Endothelial cell of umbilical vein (primary cell): ENCODE results near the gene TESK2. TPM values are rescaled to one million over a fixed set of nuclear protein-coding genes. Genes with fewer than 3 reads are reported as not detected.
A peak's percentile ranks its signal among the peaks of the same experiment; 100 is the strongest.

Experiments used
- BruUV-seq: library from RNA; stranded (reverse); fragments of 400-500 nt; replicated peaks from 2 replicates; lab custom pipeline; 2021; lab: Mats Ljungman, UMichigan
- CTCF ChIA-PET: fragments of 300-600, 350-600 bp; sonication (Branson Sonifier 250); formaldehyde crosslinking; loops from one replicate; lab custom pipeline; 2021; ENCODE audit warnings: antibody characterized with exemption, inconsistent platforms; lab: Charles Lee
- POLR2A ChIA-PET: fragments of 300-600, 350-600 bp; sonication (Branson Sonifier 250); formaldehyde crosslinking; loops from one replicate; lab custom pipeline; 2021; ENCODE audit warnings: antibody characterized with exemption, inconsistent platforms; lab: Charles Lee
- DNase-seq: peaks from one replicate; pipeline ENCODE4 v3.0.0-alpha.2; 2011; ENCODE audit warnings: low read depth, low spot score
- FAIRE-seq: peaks from 2 replicates; lab custom pipeline; 2011; peaks lifted over from hg19 to GRCh38; lab: Jason Lieb, UNC
- H2AFZ ChIP-seq: 2 replicates; pipeline ENCODE4 v1.6.0; 2012; ENCODE audit warnings: low read depth, low read length, control low read depth, inconsistent platforms
- H3K27ac ChIP-seq: 2 replicates; pipeline ENCODE4 v1.5.1; 2011; ENCODE audit warnings: low read depth, mild to moderate bottlenecking, control low read depth, low read length, moderate library complexity; ENCODE audit not compliant: insufficient read depth
- H3K27me3 ChIP-seq, 2 experiments: 2 replicates each; pipeline versions ENCODE4 v1.6.0 to v1.6.1; 2011; ENCODE audit warnings: low read length in 2 of 2, mixed read lengths in 1 of 2; ENCODE audit not compliant: control insufficient read depth in 2 of 2, insufficient read depth in 2 of 2
- H3K36me3 ChIP-seq, 2 experiments: 2 replicates in 1 of 2; 3 replicates in 1 of 2; pipeline ENCODE4 v1.5.1; 2011; ENCODE audit warnings: low read length in 2 of 2, mild to moderate bottlenecking in 1 of 2, moderate library complexity in 1 of 2; ENCODE audit not compliant: control insufficient read depth in 2 of 2, insufficient read depth in 2 of 2; ENCODE audit errors: extremely low read depth in 1 of 2
- H3K4me1 ChIP-seq: 3 replicates; pipeline ENCODE4 v1.5.1; 2011; ENCODE audit warnings: mild to moderate bottlenecking, low read length; ENCODE audit not compliant: control insufficient read depth, insufficient read depth; ENCODE audit errors: extremely low read depth
- H3K4me2 ChIP-seq: 2 replicates; pipeline ENCODE4 v1.6.1; 2011; ENCODE audit warnings: low read length, control low read depth, mixed read lengths; ENCODE audit not compliant: insufficient read depth
- H3K4me3 ChIP-seq, 3 experiments: fragments of 200-600 bp in 1 of 3; sonication (generic), shearing (Covaris generic) in 1 of 3; replicated peaks in 1 of 3; 2 replicates each; pipeline ENCODE4 v1.5.1; 2011 to 2016; ENCODE audit warnings: control low read depth in 3 of 3, low read length in 3 of 3, mild to moderate bottlenecking in 2 of 3, inconsistent platforms in 1 of 3, low read depth in 1 of 3, moderate library complexity in 1 of 3; ENCODE audit not compliant: insufficient read depth in 1 of 3
- H3K79me2 ChIP-seq: 2 replicates; pipeline ENCODE4 v1.6.0; 2012; ENCODE audit warnings: low read length, inconsistent platforms; ENCODE audit not compliant: control insufficient read depth, insufficient read depth
- H3K9ac ChIP-seq: replicated peaks from 2 replicates; pipeline ENCODE3; 2011; ENCODE audit warnings: low read length, control low read depth; ENCODE audit not compliant: insufficient read depth; ENCODE audit errors: extremely low read depth
- H3K9me1 ChIP-seq: replicated peaks from 3 replicates; pipeline ENCODE4 v1.6.0; 2011; ENCODE audit warnings: mild to moderate bottlenecking, low read length; ENCODE audit not compliant: control insufficient read depth, insufficient read depth; ENCODE audit errors: extremely low read depth
- H3K9me3 ChIP-seq: replicated peaks from 2 replicates; pipeline ENCODE4 v1.5.1; 2012; ENCODE audit warnings: low read length, inconsistent platforms; ENCODE audit not compliant: control insufficient read depth, insufficient read depth
- H4K20me1 ChIP-seq: replicated peaks from 2 replicates; pipeline ENCODE3; 2011; ENCODE audit warnings: mild to moderate bottlenecking, low read length; ENCODE audit not compliant: control insufficient read depth, insufficient read depth; ENCODE audit errors: extremely low read depth
- CTCF ChIP-seq, 2 donors: IDR thresholded peaks; 1 replicate in 1 of 2; 2 replicates in 1 of 2; pipeline ENCODE4 v1.5.1; 2011; ENCODE audit warnings: low read length in 2 of 2, mild to moderate bottlenecking in 2 of 2, moderate library complexity in 2 of 2, control low read depth in 1 of 2, inconsistent platforms in 1 of 2, low read depth in 1 of 2; ENCODE audit not compliant: insufficient read depth in 1 of 2; ENCODE audit errors: extremely low read depth in 1 of 2
- EZH2 ChIP-seq: IDR thresholded peaks from 2 replicates; pipeline ENCODE4 v1.6.1; 2012; ENCODE audit warnings: borderline replicate concordance, low read depth, mild to moderate bottlenecking, moderate library complexity, low read length, inconsistent platforms; ENCODE audit not compliant: severe bottlenecking
- FOS ChIP-seq: IDR thresholded peaks from 2 replicates; pipeline ENCODE4 v1.6.1; 2011; ENCODE audit warnings: mild to moderate bottlenecking, low read length, moderate library complexity, borderline replicate concordance; ENCODE audit not compliant: insufficient read depth
- GATA2 ChIP-seq: IDR thresholded peaks from 2 replicates; pipeline ENCODE4 v1.7.0; 2011; ENCODE audit warnings: low read depth, mild to moderate bottlenecking, moderate library complexity, mixed read lengths, low read length; ENCODE audit not compliant: insufficient read length, insufficient read depth
- JUN ChIP-seq: IDR thresholded peaks from 2 replicates; pipeline ENCODE4 v1.6.1; 2011; ENCODE audit warnings: borderline replicate concordance, low read depth; ENCODE audit not compliant: insufficient read length, insufficient read depth
- MYC ChIP-seq: IDR thresholded peaks from one replicate; pipeline ENCODE4 v1.6.1; 2011; ENCODE audit warnings: mild to moderate bottlenecking, low read depth, low read length
- POLR2A ChIP-seq: IDR thresholded peaks from 2 replicates; pipeline ENCODE4 v1.6.1; 2012; ENCODE audit warnings: low read depth, mild to moderate bottlenecking, control low read depth, low read length
- dilution Hi-C: fragments of 300-500 bp; cut with MboI; formaldehyde crosslinking; loops from one replicate; pipeline ENCODE4 v1.15.0; 2019; ENCODE audit warnings: low sequenced_read_pairs; ENCODE audit not compliant: extremely low pct_ligation_motif_present
- intact Hi-C: fragments of 100-400 bp; cut with micrococcal nuclease; formaldehyde crosslinking; loops from one replicate; pipeline ENCODE4 v1.10.0; 2022
- polyA plus RNA-seq, 4 experiments: library from polyadenylated mRNA; depleted of rRNA in 3 of 4; stranded (reverse) in 3 of 4; unstranded in 1 of 4; fragments of >200 nt; gene quantifications; 2 replicates each; pipeline versions ENCODE4 v1.2.1 to v1.2.3, GENCODE V29; 2011 to 2012; ENCODE audit warnings: missing spikeins in 1 of 4
- total RNA-seq: library from RNA; stranded (reverse); gene quantifications from 2 replicates; pipeline ENCODE4 v1.2.3, GENCODE V29; 2021

The TESK2 gene
- total and polyA plus RNA-seq, 2 donors (not counting 3 experiments of a cell fraction or from before 2014, with no cell fraction given): 2.1 to 2.6 TPM

- Histone ChIP-seq H3K36me3 (no peaks in the 10 kb centered on the region), H2AFZ (no peak overlapping the region), H3K9ac (no peak overlapping the region), H3K27ac (no peak overlapping the region), H3K9me3 (no peaks in the 10 kb centered on the region), H3K9me1 (no peaks in the 10 kb centered on the region), H3K4me1 (peaks cover 6% of the 10 kb centered on the region), H3K79me2 (no peaks in the 10 kb centered on the region), H4K20me1 (no peaks in the 10 kb centered on the region), H3K4me3 (no peak overlapping the region), H3K27me3 (no peaks in the 10 kb centered on the region), H3K4me2 (no peak overlapping the region)
- POLR2A ChIA-PET: no interaction called here
- FAIRE-seq (no peak), DNase-seq (no peak)
- intact Hi-C loops: loop anchor here (1.0 to 5.0 kb wide), 5 partner anchors 94 to 503 kb away; partner anchors contain the start of gene ZSWIM5
- CTCF ChIA-PET: interaction anchor here (0.7 to 9.9 kb wide), 12 partner anchors 17 to 465 kb away, joined by 3 to 556 read pairs (median 5); partner anchors contain the start of genes HECTD3, MUTYH, TOE1 and UROD
- no TSS peak for BruUV-seq
- no peak for TF ChIP-seq MYC
- TF ChIP-seq POLR2A: no peak
- no peak for TF ChIP-seq EZH2
- TF ChIP-seq FOS: no peak
- no peak for TF ChIP-seq JUN
- TF ChIP-seq GATA2: no peak
- dilution Hi-C loops: no loop called here
Observed at GRCh38 chr1:45300669-45300997, 190.3 kb downstream of the TESK2 start.

- TF ChIP-seq CTCF (IDR thresholded peaks at IDR 0.05; ENCODE audit: extremely low read depth in 1 of 2, insufficient read depth in 1 of 2, low read depth in 1 of 2, low read length in 2 of 2) (peak; percentile 67 to 70), EZH2 (no peak)
- no peaks in the 10 kb centered on the region for H3K9me1 ChIP-seq
- peak overlapping the region; percentile 7 for H2AFZ ChIP-seq
- H3K27me3 ChIP-seq: no peaks in the 10 kb centered on the region
- BruUV-seq: no TSS peak
- intact Hi-C loops (loop anchor here (1.0 to 5.0 kb wide), 5 partner anchors 94 to 503 kb away; partner anchors contain the start of gene ZSWIM5), dilution Hi-C loops (no loop called here)
- H3K79me2 ChIP-seq: no peaks in the 10 kb centered on the region
- ChIA-PET CTCF (interaction anchor here (0.6 to 9.9 kb wide), 19 partner anchors 8 to 510 kb away, joined by 3 to 556 read pairs (median 4); partner anchors contain the start of genes HECTD3, MUTYH, TOE1 and UROD), POLR2A (interaction anchor here (0.5 kb wide), 1 partner anchor 506 kb away, joined by 3 read pairs; no protein-coding TSS in a partner anchor)
- peaks cover 6% of the 10 kb centered on the region for H3K4me1 ChIP-seq
- no peaks in the 10 kb centered on the region for H3K36me3 ChIP-seq
- no peaks in the 10 kb centered on the region for H4K20me1 ChIP-seq
- no peak overlapping the region for H3K9ac ChIP-seq
- FAIRE-seq: peak; percentile 90
- H3K4me2 ChIP-seq: no peak overlapping the region
- no peaks in the 10 kb centered on the region for H3K9me3 ChIP-seq
- DNase-seq: peak; percentile 83
- no peak overlapping the region for H3K27ac ChIP-seq
- no peak overlapping the region for H3K4me3 ChIP-seq
Observed at GRCh38 chr1:45299981-45300668, 190.8 kb downstream of the TESK2 start.
